Activated CD8-positive, alpha-beta memory T cell treated with anti-CD3 and anti-CD28 coated beads for 36 hours (primary cell): ENCODE results near the gene TEX44. TPM values are rescaled to one million over a fixed set of nuclear protein-coding genes. Genes with fewer than 3 reads are reported as not detected.
"Not testable (repeated sequence)": the region's sequence is repeated elsewhere in the genome, so short reads cannot be mapped to it uniquely, and the experiment has no call there.

Source experiments
- CTCF ChIA-PET: fragments of 350-600 bp; sonication (Branson Sonifier 250); formaldehyde crosslinking; loops from one replicate; lab custom pipeline; 2021; ENCODE audit warnings: antibody characterized with exemption; lab: Charles Lee
- POLR2A ChIA-PET: fragments of 350-600 bp; sonication (Branson Sonifier 250); formaldehyde crosslinking; loops from one replicate; lab custom pipeline; 2021; ENCODE audit warnings: antibody characterized with exemption; lab: Charles Lee
- total RNA-seq, 2 experiments: library from RNA; stranded (reverse); gene quantifications; one replicate each; pipeline ENCODE4 v1.2.3, GENCODE V29; 2021

Gene TEX44
- total RNA-seq, 2 experiments from 2014 or later = not detected

- ChIA-PET POLR2A (no interaction called here), CTCF (no interaction called here)
These were observed 24.4 kb upstream of the TEX44 start for GRCh38 chr2:231568098-231568784.

- POLR2A ChIA-PET = no interaction called here
- CTCF ChIA-PET = interaction anchor here (0.8 kb wide), 1 partner anchor 33 kb away, joined by 3 read pairs; no protein-coding TSS in a partner anchor
These were observed 23.8 kb upstream of the TEX44 start for GRCh38 chr2:231568785-231569435.

- CTCF ChIA-PET, POLR2A ChIA-PET: not testable (repeated sequence)
These were observed 21.7 kb upstream of the TEX44 start for GRCh38 chr2:231570915-231571314.

GRCh38 chr2:231571661-231572191, 20.9 kb upstream of the TEX44 start:
- POLR2A ChIA-PET = no interaction called here
- CTCF ChIA-PET = no interaction called here

GRCh38 chr2:231573096-231573495, 19.6 kb upstream of the TEX44 start:
- POLR2A ChIA-PET = no interaction called here
- CTCF ChIA-PET = interaction anchor here (1.0 kb wide), 1 partner anchor 28 kb away, joined by 4 read pairs; no protein-coding TSS in a partner anchor

- ChIA-PET CTCF (interaction anchor here (1.0 kb wide), 2 partner anchors 16 to 27 kb away, joined by 4 read pairs; no protein-coding TSS in a partner anchor), POLR2A (no interaction called here)
These were observed 18.8 kb upstream of the TEX44 start for GRCh38 chr2:231573698-231574421.

GRCh38 chr2:231575612-231576256, 16.9 kb upstream of the TEX44 start:
- POLR2A ChIA-PET = no interaction called here

GRCh38 chr2:231576465-231576864, 16.2 kb upstream of the TEX44 start:
- CTCF ChIA-PET = no interaction called here
- POLR2A ChIA-PET = no interaction called here

More at GRCh38 chr2:231575612-231576256, 16.9 kb upstream of the TEX44 start:
- CTCF ChIA-PET = no interaction called here

GRCh38 chr2:231578655-231579054, 14.0 kb upstream of the TEX44 start:
- POLR2A ChIA-PET = not testable (repeated sequence)
- CTCF ChIA-PET = interaction anchor here (0.9 kb wide), 1 partner anchor 23 kb away, joined by 3 read pairs; no protein-coding TSS in a partner anchor

GRCh38 chr2:231579560-231579959, 13.1 kb upstream of the TEX44 start:
- ChIA-PET POLR2A (no interaction called here), CTCF (no interaction called here)

GRCh38 chr2:231581328-231581727, 11.3 kb upstream of the TEX44 start:
- ChIA-PET POLR2A (no interaction called here), CTCF (no interaction called here)

- CTCF ChIA-PET = no interaction called here
- POLR2A ChIA-PET = no interaction called here
These were observed 8.7 kb upstream of the TEX44 start for GRCh38 chr2:231583982-231584381.

- CTCF ChIA-PET, POLR2A ChIA-PET: not testable (repeated sequence)
These were observed 4.9 kb upstream of the TEX44 start for GRCh38 chr2:231587744-231588143.

GRCh38 chr2:231589656-231590055, 3.0 kb upstream of the TEX44 start:
- POLR2A ChIA-PET = no interaction called here
- CTCF ChIA-PET = interaction anchor here (0.6 to 1.5 kb wide), 2 partner anchors 121 to 363 kb away, joined by 3 read pairs; no protein-coding TSS in a partner anchor

GRCh38 chr2:231590614-231591013, 2.0 kb upstream of the TEX44 start:
- ChIA-PET CTCF (interaction anchor here (1.5 to 2.2 kb wide), 2 partner anchors 11 to 364 kb away, joined by 3 to 9 read pairs; no protein-coding TSS in a partner anchor), POLR2A (no interaction called here)

- POLR2A ChIA-PET = no interaction called here
- CTCF ChIA-PET = interaction anchor here (0.8 kb wide), 1 partner anchor 8 kb away, joined by 3 read pairs; no protein-coding TSS in a partner anchor
These were observed 1.0 kb downstream of the TEX44 start for GRCh38 chr2:231593666-231594065.

GRCh38 chr2:231597014-231597611, 4.4 kb downstream of the TEX44 start:
- POLR2A ChIA-PET = no interaction called here
- CTCF ChIA-PET = interaction anchor here (1.0 kb wide), 1 partner anchor 80 kb away, joined by 3 read pairs; no protein-coding TSS in a partner anchor

- ChIA-PET CTCF (no interaction called here), POLR2A (no interaction called here)
These were observed 5.0 kb downstream of the TEX44 start for GRCh38 chr2:231597627-231598026.
